Bone marrow (tissue), 2 donors: ENCODE results near the gene RCSD1.

Experiments used
- DNase-seq, 2 donors: peaks; one replicate each; lab custom pipeline; 2025; lab: John Stamatoyannopoulos, UW

The RCSD1 gene

DNA sequence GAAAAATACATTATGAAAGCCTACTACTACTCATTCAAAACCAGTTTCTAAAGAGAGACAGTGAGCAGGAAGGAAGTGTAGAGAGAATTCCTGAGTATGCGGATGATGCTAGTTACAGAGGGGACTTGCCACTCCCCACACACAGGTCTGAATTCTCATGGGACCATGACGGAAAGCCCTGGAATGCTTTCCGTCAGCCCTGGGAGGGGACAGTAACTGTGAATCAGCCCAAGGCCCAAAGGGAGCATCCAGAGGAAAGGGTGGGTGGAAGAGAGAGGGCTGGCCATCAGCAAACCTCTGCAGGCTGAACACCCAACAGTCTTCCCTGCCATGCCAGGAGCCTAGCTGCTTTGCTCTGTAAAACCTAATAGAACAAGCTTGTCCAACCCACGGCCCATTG lies 36.4 kb downstream of the RCSD1 start:
- no peak for DNase-seq

DNA sequence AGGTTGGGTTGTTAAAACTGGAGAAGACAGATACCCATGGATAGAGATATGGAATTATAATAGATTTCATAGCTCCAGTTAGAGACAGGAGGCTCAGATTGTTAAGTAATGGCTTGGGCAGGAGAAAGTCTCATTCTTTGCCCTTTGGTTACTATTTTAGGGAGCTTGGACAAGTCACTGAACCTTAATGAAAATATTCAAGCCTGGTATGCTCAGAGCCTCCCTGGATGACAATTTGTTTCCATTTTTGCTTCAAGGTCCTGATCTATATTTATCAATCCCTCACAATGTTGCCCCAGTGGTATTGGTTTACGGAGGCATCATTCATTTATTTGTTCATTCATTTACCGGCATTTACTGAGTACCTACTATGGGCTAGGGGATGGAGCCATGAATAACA lies 37.5 kb downstream of the RCSD1 start:
- DNase-seq: no peak

DNA sequence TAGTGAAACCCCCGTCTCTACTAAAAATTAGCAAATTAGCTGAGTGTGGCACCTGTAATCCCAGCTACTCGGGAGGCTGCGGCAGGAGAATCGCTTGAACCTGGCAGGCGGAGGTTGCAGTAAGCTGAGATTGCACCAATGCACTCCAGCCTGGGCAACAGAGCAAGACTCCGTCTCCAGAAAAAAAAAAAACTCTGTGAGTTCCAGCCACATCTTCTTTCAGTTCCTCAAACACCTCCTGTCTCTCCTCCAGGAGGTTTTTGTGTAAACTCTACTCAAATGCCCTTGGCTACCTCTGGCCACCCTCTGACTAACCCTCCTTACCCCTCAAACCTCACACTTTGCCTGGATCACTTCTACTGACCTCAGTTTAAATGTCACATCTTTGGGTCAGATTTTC lies 38.1 kb downstream of the RCSD1 start:
- no peak for DNase-seq

DNA sequence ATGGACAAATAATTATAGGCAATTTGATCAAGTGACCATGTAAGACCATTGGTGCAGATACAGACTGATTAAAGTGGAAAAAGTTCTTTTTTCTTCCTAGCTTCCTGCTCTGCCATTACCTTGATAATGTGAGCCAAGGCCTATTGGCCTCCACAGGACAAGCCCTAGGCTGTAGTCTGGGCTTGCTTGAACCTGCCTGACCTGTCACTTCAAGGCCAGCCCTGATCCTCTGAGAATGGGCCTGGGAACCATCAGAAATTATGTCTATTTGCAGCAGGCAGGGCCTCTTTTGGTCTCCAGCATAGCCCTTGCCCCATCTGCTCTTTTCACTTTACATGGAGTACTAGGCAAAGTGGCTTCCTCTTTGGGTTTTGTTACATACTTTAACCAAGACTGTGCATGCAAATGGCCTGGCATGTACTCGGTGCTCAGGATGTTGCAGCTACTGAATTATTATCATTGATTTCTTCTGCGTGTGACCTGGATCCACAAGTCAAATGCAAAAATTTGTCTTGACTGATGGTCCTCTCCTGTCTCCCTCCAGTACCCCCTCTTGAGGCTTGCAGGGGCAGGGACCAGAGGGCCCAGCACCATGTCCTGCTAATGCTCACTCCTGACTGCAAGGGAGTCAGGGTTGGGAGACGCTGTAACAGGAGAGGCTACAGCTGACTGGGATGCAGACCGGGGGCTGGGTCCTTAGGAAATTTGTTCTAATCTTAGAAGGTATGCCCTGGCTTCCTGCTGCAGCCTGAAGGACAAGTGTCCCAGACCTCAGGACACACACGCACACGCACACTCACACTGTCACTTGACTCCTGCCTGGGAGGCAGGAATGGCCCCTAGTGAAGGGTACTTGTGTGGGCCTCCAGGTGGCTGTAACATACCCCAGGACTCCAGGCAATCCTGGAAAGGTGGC lies 39.4 kb downstream of the RCSD1 start:
- DNase-seq: no peak

DNA sequence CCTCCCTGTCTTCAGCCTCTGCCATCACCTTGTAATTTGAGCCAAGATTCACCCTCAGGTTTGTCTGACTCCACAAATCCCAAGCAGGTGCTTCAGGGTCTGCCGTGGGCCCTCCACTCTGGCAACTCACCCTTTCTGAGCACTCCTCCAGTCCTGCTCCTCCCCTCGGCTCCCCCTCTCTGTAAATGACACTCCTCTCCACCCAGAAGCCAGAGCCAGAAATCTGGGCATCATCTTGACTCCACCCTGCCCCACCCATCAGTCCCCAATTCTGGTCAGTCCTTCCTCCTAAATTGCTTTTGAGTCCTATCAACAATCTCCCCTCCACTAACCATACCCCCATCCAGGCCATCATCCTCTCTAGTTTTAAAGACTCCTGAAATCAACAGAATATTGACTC lies 40.5 kb downstream of the RCSD1 start:
- DNase-seq: no peak

DNA sequence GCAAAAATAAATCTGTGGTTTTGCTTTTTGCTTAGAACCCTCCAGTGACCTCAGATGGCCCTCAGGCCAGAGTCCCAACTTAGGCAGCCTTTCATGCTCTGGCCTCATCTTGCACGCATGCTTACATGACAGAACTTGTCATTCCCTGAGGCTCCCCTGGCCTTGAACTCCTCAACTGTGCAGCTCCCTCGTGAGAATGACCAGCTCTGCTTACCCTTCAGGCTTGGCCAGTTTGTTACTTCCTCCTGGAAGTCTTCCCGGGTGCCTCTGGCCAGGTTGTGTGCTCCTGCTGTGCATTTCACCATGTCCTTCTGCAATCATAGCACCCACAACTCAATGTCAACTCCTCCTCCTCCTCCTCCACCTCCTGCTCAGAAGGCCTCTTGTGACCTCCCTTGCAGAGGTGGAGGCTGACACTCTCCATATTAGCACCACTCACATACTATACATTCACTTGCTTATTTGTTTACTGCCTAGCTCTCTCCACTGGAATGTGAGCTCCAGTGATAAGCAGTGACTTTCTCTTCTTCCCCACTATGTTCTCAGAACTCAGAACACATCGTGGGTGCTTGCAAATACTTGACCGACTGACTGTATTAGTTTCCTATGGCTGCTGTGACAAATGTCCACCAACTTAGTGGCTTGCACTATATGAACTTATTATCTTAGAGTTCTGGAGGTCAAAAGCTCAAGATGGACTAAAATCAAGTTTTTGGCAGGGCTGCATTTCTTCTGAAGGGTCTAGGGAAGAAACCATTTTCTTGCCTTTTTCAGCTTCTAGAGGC lies 41.9 kb downstream of the RCSD1 start:
- no peak for DNase-seq

DNA sequence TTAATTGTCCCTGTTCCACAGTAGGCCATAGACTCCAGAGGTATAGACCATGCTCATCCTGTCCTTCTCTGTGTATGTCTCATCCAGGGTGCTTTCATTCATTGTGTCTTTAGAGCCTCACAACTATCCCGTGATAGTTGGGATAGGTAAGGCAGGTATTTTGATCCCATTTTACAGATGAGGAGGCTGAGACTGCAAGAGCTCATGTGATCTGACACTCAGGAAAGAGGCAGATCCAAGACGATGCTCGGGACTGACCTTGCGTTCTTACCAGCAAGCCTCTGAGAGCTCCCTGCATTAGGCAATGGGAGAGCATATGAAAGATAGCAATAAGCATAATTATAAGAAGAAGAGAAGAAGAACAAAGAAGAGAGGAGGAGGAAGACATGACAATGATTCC lies 42.8 kb downstream of the RCSD1 start:
- no peak for DNase-seq

DNA sequence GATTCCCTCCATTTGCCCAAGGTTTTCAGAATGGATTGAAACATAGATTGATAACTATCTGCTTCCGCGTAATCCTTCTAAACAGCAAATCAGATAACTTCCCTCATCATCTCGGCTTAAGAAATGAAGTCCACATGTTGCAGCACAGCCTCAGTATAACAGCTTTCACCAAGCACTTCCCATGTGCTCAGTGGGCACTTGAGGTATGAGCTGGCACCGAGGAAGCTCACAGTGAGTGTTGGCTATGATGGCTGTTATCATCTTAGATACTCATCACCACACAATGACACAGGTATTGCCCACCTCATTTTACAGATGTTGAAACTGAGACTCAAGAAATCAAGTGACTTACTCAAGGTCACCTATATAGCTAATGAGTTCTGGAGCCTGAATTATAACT lies 43.2 kb downstream of the RCSD1 start:
- no peak for DNase-seq

DNA sequence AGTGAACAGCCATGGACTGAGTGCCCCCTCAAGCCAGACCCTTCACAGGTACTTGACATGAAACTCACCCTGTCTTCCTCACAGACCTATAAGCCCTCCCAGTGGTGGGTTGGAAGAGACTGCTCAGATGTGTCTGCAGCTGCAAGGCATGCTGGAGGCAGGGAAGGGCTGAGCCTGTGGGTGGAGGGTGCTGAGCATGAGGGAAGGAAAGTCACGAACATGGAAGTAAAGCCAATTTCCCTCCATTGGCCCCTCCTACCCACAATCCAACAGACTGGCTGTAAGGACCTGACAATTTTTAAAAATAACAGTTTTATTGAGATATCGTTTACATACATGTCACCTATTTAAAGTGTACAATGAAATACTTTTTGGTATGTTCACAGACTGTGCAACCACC lies 44.1 kb downstream of the RCSD1 start:
- no peak for DNase-seq

DNA sequence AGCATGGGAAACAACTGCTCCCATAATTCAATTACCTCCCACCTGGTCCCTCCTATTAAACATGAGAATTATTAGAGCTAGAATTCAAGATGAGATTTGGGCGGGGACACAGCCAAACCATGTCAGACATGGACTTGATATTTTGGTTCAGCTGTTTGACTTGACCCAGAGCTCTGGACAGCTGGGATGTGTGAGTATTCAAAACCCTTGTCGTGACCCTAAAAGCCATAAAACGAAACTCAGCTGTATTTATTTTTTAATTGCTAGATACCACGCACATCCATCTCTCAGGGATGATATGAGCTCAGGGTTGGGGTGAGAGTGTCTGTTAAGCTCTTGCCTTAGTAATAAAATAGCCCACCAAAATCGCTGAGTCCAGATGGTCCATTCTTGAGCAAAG lies 45.4 kb downstream of the RCSD1 start:
- DNase-seq: no peak

DNA sequence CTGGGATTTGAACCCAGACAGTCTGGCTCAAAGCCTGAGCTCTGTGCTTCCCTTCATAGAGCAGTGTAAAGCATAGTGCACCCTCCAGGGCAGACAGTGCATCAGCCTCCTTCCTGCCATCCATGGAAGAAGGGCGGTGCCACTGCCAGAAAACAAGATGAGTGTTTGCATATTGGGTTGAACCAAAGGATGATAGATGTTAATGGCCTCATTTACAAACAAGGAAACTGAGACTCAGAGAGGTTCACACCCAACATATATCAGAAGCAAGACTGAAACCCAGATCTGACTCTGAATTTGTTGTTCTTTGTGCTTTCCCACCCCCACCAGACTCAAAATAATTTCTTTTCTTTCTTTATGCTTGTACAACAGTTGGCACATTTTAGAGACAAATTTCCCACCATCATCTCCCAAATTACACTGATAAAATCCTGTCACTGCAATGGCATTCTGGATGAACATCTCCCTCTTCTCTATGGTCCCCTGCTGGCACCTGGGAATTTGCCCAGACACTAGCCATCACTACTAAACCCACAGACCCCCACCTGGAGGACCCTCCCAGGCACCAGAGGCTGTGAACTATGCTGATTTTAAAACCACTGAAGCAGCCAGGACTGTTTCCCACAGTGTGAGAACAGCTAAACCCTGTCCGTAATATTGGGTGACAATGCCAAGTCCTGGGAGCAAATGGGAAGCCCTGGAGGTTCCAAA lies 46.3 kb downstream of the RCSD1 start:
- DNase-seq: no peak

DNA sequence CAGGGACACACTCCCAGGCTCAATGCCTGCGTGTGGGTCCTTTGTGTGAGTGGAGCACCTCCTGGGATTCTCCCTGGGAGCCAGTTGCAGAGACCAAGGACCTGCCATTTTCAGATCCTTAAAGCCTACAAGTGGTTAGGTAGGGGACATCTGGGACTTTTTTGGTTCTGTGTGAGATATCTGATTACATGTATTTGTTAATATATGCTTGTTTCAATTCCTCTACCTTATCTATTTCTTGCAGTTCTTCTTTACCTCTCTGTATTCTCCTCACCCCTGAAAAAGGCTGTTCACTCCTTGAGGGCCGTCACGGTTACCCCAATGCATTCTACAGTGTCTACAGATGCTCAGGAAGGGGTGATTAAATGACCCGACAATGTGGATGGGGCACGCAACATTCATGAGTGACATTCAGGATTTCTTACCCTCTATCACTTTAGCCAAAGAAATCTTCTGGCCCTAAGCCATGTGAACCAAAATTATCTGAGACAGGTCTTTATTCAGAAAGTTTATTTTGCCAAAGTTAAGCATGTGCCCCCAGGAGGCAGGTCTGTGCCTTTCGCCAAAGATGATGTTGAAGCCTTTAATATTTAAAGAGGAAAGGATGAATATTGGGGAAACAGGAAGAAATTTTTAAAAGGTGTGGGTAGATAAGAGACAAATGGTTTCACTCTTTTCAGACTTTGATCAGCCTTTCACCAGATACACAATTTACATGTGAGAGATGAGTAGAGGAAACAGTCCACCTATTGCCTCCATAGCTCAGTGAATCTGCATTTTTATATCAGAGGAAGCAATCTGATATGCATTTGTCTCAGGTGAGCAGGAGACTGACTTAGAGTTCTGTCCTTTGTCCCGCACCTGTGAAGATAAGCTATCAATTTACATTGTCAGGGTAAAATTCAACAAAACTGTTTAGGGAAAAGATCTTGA lies 47.1 kb downstream of the RCSD1 start:
- no peak for DNase-seq

DNA sequence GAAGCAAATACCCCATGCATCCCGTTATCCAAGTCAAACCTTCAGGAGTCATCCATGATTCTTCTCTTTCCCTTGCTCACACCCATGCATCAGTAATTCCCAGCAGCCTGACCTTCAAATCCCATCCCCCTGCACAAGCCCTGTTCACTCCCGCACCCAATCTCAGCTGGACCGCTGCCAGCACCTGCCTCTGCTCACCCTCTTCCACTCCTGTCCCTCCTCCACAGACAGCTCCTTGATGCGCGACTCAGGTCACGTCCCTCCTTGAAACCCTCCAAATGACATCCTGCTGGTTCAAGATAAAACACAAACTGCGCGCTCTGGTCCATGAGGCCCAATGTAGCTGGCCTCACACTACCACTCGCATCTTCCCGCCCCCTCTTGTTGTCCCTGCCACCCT lies 48.4 kb downstream of the RCSD1 start:
- no peak for DNase-seq

DNA sequence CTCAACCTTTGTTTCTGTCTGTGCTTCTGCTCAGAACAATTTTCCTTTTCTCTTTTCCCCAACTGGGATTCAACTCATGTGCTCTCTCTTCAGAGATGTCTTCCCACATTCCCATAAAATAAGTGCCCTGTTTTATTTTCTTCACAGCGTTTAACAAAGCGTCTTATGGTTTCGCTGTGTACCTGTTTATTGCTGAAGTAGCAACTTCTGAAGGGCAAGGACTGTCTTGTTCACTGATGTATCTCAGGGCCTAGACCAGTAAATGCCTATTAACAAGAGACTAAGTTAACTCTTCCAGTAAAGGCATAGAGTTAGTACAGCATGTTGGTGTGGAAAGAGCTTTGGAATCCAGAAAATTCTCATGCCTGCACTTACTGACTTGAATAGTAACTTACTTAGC lies 48.8 kb downstream of the RCSD1 start:
- no peak for DNase-seq

DNA sequence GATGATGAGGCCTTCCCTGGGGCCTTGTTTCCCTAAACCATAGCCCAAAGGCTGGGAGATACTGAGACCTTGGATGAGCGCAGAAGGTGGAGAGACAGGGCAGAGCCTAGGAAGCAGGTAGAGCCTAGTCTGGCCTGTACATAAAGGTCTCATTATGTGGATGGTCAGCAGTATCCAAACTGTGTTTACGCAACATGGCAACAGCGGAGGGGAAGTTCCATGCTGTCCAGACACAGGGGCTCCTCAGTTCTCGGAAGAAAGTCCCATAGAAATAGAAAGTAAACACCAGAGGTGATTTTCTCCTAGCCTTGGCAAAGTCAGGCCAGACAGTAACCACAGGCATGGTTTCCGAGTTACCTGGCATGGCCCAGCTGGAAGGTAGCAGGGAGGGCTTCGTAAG lies 49.7 kb downstream of the RCSD1 start:
- DNase-seq: no peak

DNA sequence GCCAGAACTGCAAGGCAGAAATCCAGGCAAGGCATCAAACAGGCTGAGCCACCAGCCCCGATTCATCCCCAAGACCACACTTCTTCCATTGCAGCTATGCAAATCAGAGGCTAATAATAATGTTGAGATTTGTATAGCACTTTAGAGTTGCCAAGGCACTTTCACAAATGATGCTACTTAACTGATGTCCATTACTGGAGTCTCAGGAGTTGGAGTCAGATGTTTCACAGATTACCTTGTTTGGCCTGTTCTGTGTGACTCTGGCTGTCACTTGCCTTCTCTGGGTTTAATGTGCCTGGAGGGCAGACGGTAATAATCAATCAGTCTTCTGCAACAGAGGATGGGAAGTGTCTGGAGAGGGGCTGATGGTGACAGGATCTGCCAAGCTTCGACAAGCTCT lies 51.0 kb downstream of the RCSD1 start:
- DNase-seq: no peak

DNA sequence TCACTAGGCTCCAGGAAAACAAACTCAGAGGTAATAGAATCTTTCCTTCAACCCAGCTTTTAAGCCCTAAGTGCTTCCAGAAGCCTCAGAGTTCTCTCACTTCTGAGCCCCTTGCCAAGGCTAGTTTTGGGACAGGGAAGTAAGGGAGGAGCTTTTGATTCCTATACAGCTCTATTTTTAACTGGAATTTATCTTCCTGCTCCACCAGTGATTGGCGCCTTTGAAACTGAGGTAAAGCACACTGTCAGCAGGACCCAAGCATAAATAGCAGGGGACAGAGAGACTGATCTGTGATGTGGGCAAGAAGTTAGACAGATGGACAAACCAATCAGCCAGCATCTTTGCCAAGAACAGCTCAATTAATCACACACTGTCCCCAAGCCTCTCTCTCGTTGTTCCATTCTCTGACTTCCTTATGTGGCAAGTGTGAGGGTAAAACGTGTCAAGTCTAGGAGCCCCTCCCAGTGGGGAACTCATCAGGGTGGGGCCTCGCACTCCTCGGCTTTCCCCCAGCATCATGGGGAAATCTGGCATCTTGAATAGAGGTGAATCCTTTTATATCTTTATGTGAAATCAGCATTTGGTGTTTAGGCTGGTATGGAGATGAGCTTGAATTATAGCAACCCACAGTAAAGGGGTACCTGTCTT lies 51.5 kb downstream of the RCSD1 start:
- DNase-seq: no peak

DNA sequence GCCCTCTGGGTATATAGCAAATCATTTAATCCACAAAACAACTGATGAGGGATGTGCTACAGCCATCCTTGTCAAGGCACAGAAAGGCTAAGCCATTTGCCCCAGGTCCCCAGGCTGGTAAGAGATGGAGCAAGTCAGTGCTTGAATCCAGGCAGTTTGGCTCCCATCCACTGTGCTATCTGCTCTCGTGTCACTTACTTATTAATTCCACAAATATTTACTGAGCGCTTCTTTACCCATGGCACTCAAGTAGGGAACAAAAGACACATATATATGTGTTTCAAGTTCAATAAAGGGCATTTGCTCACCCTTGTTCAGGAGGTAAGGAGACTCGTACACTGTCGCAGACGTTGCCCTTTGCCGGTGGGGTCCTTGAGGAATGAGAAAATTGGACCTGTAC lies 53.2 kb downstream of the RCSD1 start:
- no peak for DNase-seq

DNA sequence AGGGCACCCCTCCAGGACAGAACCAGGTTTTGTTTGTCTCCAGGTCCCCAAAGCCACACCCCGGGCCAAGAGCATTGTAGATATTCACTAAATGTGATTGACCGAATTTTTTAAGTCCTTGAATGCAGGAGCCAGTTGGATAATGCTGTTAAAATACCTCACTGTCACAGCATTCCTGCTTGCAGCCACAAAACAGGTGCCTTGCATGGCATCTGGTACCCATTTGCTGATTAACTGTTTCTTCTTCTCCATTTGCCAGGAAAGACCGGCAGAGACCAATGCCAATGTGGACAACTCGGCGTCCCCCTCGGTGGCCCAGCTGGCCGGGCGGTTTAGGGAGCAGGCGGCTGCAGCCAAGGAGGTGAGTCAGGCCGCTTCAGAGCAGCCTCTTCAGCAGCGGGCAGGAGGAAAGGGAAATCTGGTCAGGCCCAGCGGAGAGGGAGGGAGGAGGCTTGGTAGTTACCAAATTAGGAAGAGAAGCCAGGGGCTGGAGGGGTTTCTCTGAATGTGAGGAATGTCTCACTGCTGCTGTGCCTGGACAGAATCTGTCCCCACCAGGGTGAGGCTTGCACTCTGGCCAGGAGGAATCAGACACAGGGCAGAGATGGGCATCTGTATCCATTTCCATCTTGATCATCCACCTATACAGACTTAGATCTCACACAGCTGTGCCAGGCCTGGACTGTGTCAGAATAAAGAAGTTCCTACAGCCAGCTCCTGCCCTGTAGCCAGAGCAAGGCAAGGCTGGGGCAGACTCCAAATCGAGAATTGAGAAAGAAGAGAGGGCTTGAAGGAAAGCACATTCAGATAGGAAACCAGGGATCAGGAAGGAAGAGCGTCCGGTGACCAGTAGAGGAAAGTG lies 53.8 kb downstream of the RCSD1 start:
- DNase-seq: no peak

DNA sequence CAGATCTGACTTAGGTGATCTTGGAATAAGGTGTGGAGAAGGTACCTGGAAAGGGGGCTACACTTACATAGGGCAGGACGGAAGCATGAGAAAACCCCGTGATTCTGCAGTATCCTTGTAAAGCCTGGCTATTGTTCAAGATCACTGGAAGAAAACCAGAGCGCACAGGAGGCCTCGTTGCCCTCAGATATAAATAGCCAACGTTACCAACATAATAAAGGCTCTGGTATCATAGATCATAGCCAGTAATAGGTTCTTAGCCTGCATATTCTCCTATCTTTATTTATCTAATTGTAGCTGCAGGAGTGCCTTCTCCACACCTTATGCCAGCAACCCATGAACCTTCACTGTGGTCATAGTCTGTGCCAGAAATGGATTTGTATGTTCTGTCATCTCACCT lies 55.8 kb downstream of the RCSD1 start:
- DNase-seq: no peak
